OCI-LY7 (cell line): ENCODE results near the gene KCTD10.

Experiments used
- CTCF ChIP-seq: fragments of 200-600 bp; sonication (generic); conservative IDR thresholded peaks from 2 replicates; pipeline ENCODE4 v1.5.1; 2014; ENCODE audit warnings: mild to moderate bottlenecking, antibody characterized with exemption, low read length, moderate library complexity, mixed read lengths
- EZH2phosphoT487 ChIP-seq: fragments of 200-600 bp; sonication (generic); IDR thresholded peaks from 2 replicates; pipeline ENCODE4 v1.6.1; 2018; ENCODE audit warnings: low read depth, borderline replicate concordance, mild to moderate bottlenecking, mixed run types, antibody characterized with exemption, low read length, moderate library complexity, mixed read lengths

GRCh38 chr12:109521831-109522230 lies 44.7 kb upstream of the KCTD10 start:
- TF ChIP-seq CTCF (no peak), EZH2phosphoT487 (no peak)
